DND-41 (cell line): ENCODE measurements around the gene DPYSL3.

Experiments used
- EZH2 ChIP-seq: IDR thresholded peaks from 3 replicates; pipeline ENCODE4 v1.6.1; 2012; ENCODE audit warnings: borderline replicate concordance, low read depth, mild to moderate bottlenecking, moderate library complexity, low read length, inconsistent platforms; ENCODE audit not compliant: severe bottlenecking
- TF ChIP-seq, protein P1 (sequence below): IDR thresholded peaks from 2 replicates; pipeline ENCODE4 v1.5.1; 2012; ENCODE audit warnings: borderline replicate concordance, low read length, moderate library complexity, mild to moderate bottlenecking; ENCODE audit not compliant: poor library complexity, severe bottlenecking; ENCODE audit errors: extremely low read depth

DNA sequence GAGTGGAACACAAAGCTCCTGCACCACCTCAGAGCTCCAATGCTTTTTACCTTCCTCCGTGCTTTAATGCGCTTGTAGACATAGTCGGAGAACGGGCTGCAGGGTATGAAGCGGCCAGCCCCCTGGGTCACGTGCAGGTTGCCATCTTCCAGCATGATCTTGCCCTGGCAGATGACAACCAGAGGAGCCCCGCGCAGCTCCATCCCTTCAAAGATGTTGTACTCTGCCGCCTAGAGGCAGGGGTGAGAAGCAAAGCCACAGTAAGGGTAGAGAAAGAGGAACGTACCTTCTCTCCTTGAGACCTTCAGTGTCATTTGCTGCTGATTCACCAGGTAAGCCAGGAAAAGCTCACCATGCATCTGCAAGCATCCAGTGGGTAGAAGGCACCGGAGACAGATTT lies 112.3 kb downstream of the DPYSL3 start:
- TF ChIP-seq, protein P1, sequence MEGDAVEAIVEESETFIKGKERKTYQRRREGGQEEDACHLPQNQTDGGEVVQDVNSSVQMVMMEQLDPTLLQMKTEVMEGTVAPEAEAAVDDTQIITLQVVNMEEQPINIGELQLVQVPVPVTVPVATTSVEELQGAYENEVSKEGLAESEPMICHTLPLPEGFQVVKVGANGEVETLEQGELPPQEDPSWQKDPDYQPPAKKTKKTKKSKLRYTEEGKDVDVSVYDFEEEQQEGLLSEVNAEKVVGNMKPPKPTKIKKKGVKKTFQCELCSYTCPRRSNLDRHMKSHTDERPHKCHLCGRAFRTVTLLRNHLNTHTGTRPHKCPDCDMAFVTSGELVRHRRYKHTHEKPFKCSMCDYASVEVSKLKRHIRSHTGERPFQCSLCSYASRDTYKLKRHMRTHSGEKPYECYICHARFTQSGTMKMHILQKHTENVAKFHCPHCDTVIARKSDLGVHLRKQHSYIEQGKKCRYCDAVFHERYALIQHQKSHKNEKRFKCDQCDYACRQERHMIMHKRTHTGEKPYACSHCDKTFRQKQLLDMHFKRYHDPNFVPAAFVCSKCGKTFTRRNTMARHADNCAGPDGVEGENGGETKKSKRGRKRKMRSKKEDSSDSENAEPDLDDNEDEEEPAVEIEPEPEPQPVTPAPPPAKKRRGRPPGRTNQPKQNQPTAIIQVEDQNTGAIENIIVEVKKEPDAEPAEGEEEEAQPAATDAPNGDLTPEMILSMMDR, result no peak
- TF ChIP-seq EZH2, result no peak
